ENCODE results near the gene TACC2. TPM values are rescaled to one million over a fixed set of nuclear protein-coding genes. Genes with fewer than 3 reads are reported as not detected.

TACC2 gene
- total RNA-seq, 1 experiment from 2014 or later: 15.8 TPM

DNA sequence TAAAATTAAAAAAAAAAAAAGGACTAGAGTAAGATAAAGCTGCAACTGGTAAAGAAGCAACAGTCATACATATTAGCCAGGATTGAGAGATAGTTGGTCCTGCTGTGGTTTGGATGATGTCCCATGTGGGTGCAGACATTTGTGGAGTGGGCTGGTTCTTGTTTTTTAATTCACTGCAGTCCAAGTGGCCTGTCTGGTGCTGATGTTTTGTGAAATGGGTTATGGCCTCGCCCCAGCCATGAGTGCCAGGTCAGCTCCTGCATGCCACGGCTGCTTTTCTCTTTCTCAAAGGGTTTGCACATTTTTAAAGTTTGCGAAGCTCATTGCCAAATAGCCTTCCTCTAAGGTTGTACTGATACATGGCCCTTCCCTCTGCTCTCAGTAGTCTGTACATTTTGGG, 268.1 kb downstream of the TACC2 start:
- DNase-seq: no peak
- no peaks in the 10 kb centered on the region for H3K36me3 ChIP-seq (ENCODE audit: low read depth)
- no peaks in the 10 kb centered on the region for H3K9me2 ChIP-seq (ENCODE audit: insufficient read depth)
- no peaks in the 10 kb centered on the region for H3K9me3 ChIP-seq (ENCODE audit: insufficient read depth, low read depth)
- no peaks in the 10 kb centered on the region for H4K20me1 ChIP-seq (ENCODE audit: insufficient read depth)
- intact Hi-C loops (cut with micrococcal nuclease; ENCODE audit: unreplicated experiment): no loop called here
- H3K27ac ChIP-seq: no peak overlapping the region
- ChIA-PET CTCF (no interaction called here), POLR2A (ENCODE audit: unreplicated experiment) (no interaction called here)
- H3K4me3 ChIP-seq: no peak overlapping the region
- H3F3A ChIP-seq (ENCODE audit: insufficient read depth, low read depth): no peaks in the 10 kb centered on the region
- no peak for TF ChIP-seq EZH2 (IDR thresholded peaks at IDR 0.05; ENCODE audit: low read depth)
- TF ChIP-seq, protein P1, sequence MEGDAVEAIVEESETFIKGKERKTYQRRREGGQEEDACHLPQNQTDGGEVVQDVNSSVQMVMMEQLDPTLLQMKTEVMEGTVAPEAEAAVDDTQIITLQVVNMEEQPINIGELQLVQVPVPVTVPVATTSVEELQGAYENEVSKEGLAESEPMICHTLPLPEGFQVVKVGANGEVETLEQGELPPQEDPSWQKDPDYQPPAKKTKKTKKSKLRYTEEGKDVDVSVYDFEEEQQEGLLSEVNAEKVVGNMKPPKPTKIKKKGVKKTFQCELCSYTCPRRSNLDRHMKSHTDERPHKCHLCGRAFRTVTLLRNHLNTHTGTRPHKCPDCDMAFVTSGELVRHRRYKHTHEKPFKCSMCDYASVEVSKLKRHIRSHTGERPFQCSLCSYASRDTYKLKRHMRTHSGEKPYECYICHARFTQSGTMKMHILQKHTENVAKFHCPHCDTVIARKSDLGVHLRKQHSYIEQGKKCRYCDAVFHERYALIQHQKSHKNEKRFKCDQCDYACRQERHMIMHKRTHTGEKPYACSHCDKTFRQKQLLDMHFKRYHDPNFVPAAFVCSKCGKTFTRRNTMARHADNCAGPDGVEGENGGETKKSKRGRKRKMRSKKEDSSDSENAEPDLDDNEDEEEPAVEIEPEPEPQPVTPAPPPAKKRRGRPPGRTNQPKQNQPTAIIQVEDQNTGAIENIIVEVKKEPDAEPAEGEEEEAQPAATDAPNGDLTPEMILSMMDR (conservative IDR thresholded peaks at IDR 0.05): no peak
- no TSS peak for BruUV-seq (replicated peaks)
- H3K27me3 ChIP-seq (ENCODE audit: insufficient read depth, low read depth): no peaks in the 10 kb centered on the region
- H3K79me2 ChIP-seq (ENCODE audit: low read depth): no peaks in the 10 kb centered on the region
- H2AFZ ChIP-seq: no peak overlapping the region
- no peak overlapping the region for H3K4me2 ChIP-seq
- H3K4me1 ChIP-seq (replicated peaks; ENCODE audit: insufficient read depth): no peaks in the 10 kb centered on the region

DNA sequence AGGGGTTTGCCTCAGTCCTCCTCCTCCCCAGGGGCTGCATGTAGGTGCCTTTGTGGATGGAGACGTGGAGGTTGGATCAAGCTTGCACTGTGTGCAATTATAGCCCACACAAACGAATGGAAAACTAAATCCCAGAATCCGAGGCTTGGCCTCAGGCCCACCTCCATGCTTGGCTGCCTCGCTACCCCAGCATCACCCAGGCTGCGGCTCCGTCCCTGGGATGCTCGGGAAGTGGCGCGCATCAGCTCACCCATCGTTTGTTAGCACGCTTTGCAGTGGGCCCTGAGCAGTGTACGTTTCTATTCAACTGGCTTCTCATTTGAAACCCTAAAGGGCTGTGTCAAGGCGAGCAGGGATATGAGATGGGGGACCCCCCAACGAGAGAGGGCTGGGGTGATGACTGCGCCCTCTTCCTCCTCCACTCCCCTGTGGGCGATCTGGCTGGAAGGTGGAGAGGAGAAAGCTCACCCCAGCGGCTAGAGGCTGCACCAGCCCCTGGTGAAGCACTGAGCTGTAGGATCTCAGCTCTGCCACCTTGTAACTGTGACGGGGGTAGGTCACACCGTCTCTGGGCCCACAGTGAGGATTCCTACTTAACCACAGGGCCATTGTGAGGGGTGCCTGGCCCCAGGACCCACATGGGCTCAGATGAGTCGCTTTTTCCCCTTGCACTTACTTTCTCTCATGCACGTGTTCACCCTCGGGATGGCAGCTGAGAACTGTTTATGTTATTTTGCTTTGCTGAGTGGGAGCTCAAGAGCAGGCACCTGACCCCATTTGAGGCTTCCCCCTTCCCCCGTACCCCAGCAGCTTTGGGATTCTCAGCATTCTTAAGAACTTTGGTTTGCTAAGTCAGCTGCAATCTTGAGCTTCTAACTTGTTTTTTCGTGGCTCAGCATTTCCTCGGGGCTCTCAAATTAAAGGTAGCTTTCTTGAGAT, 269.4 kb downstream of the TACC2 start:
- no peak overlapping the region for H3K27ac ChIP-seq
- POLR2A ChIA-PET (ENCODE audit: unreplicated experiment): interaction anchor here (0.6 kb wide), 1 partner anchor 248 kb away, joined by 17 read pairs; no protein-coding TSS in a partner anchor

GRCh38 chr10:122259075-122259466, 270.1 kb downstream of the TACC2 start:
- Histone ChIP-seq H3K9me3 (ENCODE audit: insufficient read depth, low read depth) (peaks cover 3% of the 10 kb centered on the region; the same call in 1 of the 2 replicates), H3K4me3 (no peak overlapping the region), H3K36me3 (ENCODE audit: low read depth) (no peaks in the 10 kb centered on the region), H3K27ac (no peak overlapping the region), H3K27me3 (ENCODE audit: insufficient read depth, low read depth) (no peaks in the 10 kb centered on the region), H3K9me2 (ENCODE audit: insufficient read depth) (no peaks in the 10 kb centered on the region), H2AFZ (no peak overlapping the region), H3K4me2 (no peak overlapping the region), H3K79me2 (ENCODE audit: low read depth) (no peaks in the 10 kb centered on the region), H3K4me1 (replicated peaks; ENCODE audit: insufficient read depth) (peaks cover 6% of the 10 kb centered on the region), H4K20me1 (ENCODE audit: insufficient read depth) (no peaks in the 10 kb centered on the region), H3F3A (ENCODE audit: insufficient read depth, low read depth) (peaks cover 5% of the 10 kb centered on the region; the same call in 1 of the 2 replicates)
- intact Hi-C loops (cut with micrococcal nuclease; ENCODE audit: unreplicated experiment): no loop called here
- no TSS peak for BruUV-seq (replicated peaks)
- TF ChIP-seq, protein P1 (conservative IDR thresholded peaks at IDR 0.05): no peak
- TF ChIP-seq EZH2 (IDR thresholded peaks at IDR 0.05; ENCODE audit: low read depth): no peak
- no peak for DNase-seq
- ChIA-PET POLR2A (ENCODE audit: unreplicated experiment) (interaction anchor here (0.6 kb wide), 1 partner anchor 249 kb away, joined by 17 read pairs; no protein-coding TSS in a partner anchor), CTCF (no interaction called here)

More for the DNA sequence above, 269.4 kb downstream of the TACC2 start:
- TF ChIP-seq, protein P1 (conservative IDR thresholded peaks at IDR 0.05): no peak
- TF ChIP-seq EZH2 (IDR thresholded peaks at IDR 0.05; ENCODE audit: low read depth): no peak
- CTCF ChIA-PET: no interaction called here
- H3K27me3 ChIP-seq (ENCODE audit: insufficient read depth, low read depth): no peaks in the 10 kb centered on the region
- no peaks in the 10 kb centered on the region for H3K79me2 ChIP-seq (ENCODE audit: low read depth)
- H3K36me3 ChIP-seq (ENCODE audit: low read depth): no peaks in the 10 kb centered on the region
- peaks cover 3% of the 10 kb centered on the region; the same call in 1 of the 2 replicates for H3K9me3 ChIP-seq (ENCODE audit: insufficient read depth, low read depth)
- peaks cover under 1% of the 10 kb centered on the region; the same call in 1 of the 2 replicates for H3F3A ChIP-seq (ENCODE audit: insufficient read depth, low read depth)
- H4K20me1 ChIP-seq (ENCODE audit: insufficient read depth): no peaks in the 10 kb centered on the region
- no TSS peak for BruUV-seq (replicated peaks)
- no peak overlapping the region for H2AFZ ChIP-seq
- no peak overlapping the region for H3K4me3 ChIP-seq
- peaks cover under 1% of the 10 kb centered on the region for H3K4me1 ChIP-seq (replicated peaks; ENCODE audit: insufficient read depth)
- H3K9me2 ChIP-seq (ENCODE audit: insufficient read depth): no peaks in the 10 kb centered on the region
- DNase-seq: no peak
- H3K4me2 ChIP-seq: no peak overlapping the region
- intact Hi-C loops (cut with micrococcal nuclease; ENCODE audit: unreplicated experiment): no loop called here
